CD14-positive monocyte (primary cell): Measurements from ENCODE around the gene RHOG. TPM values are rescaled to one million over a fixed set of nuclear protein-coding genes. Genes with fewer than 3 reads are reported as not detected.

ENCODE experiments used
- DNase-seq, 3 donors: peaks; one replicate each; pipeline ENCODE4 v3.0.0-alpha.2; 2011 to 2022
- H2AFZ ChIP-seq: 2 replicates; pipeline ENCODE4 v1.6.0; 2012; ENCODE audit warnings: mild to moderate bottlenecking, low read depth, low read length, inconsistent platforms; ENCODE audit not compliant: insufficient read depth, poor library complexity, severe bottlenecking
- H3K27ac ChIP-seq, 2 donors: 1 replicate in 1 of 2; 2 replicates in 1 of 2; pipeline ENCODE4 v1.5.1; 2012 to 2013; ENCODE audit warnings: low read length in 2 of 2, control low read depth in 1 of 2, inconsistent platforms in 1 of 2, low read depth in 1 of 2, mild to moderate bottlenecking in 1 of 2
- H3K27me3 ChIP-seq, 2 donors: one replicate each; pipeline versions ENCODE4 v1.6.0 to v1.6.1; 2011 to 2013; ENCODE audit warnings: low read length in 2 of 2; ENCODE audit not compliant: control insufficient read depth in 2 of 2, insufficient read depth in 2 of 2
- H3K36me3 ChIP-seq, 2 donors: replicated peaks in 1 of 2; 1 replicate in 1 of 2; 2 replicates in 1 of 2; pipeline versions ENCODE4 v1.5.1 to v1.6.1; 2012 to 2013; ENCODE audit warnings: low read length in 2 of 2, control low read depth in 1 of 2, inconsistent platforms in 1 of 2, mild to moderate bottlenecking in 1 of 2; ENCODE audit not compliant: insufficient read depth in 2 of 2, control insufficient read depth in 1 of 2
- H3K4me1 ChIP-seq, 2 donors: 1 replicate in 1 of 2; 2 replicates in 1 of 2; pipeline versions ENCODE4 v1.5.1 to v1.6.1; 2012 to 2013; ENCODE audit warnings: low read length in 2 of 2, control low read depth in 1 of 2, inconsistent platforms in 1 of 2, mild to moderate bottlenecking in 1 of 2, moderate library complexity in 1 of 2; ENCODE audit not compliant: insufficient read depth in 2 of 2, control insufficient read depth in 1 of 2
- H3K4me2 ChIP-seq: replicated peaks from 2 replicates; pipeline ENCODE3; 2012; ENCODE audit warnings: low read length, moderate library complexity, mild to moderate bottlenecking; ENCODE audit not compliant: poor library complexity, severe bottlenecking; ENCODE audit errors: extremely low read depth
- H3K4me3 ChIP-seq, 3 experiments: fragments of 200-600 bp in 1 of 3; sonication (generic) in 1 of 3; replicated peaks in 1 of 3; 1 replicate in 2 of 3; 2 replicates in 1 of 3; pipeline ENCODE4 v1.5.1; 2011 to 2013; ENCODE audit warnings: low read length in 3 of 3, mild to moderate bottlenecking in 3 of 3, control low read depth in 2 of 3, low read depth in 2 of 3, inconsistent platforms in 1 of 3, moderate library complexity in 1 of 3
- H3K79me2 ChIP-seq: 2 replicates; pipeline ENCODE4 v1.6.0; 2012; ENCODE audit warnings: mild to moderate bottlenecking, control low read depth, inconsistent platforms, low read length, moderate library complexity; ENCODE audit not compliant: insufficient read depth
- H3K9ac ChIP-seq: 2 replicates; pipeline ENCODE4 v1.6.0; 2017; ENCODE audit warnings: low read length, mild to moderate bottlenecking; ENCODE audit not compliant: insufficient read depth, poor library complexity, severe bottlenecking
- H3K9me3 ChIP-seq, 2 donors: replicated peaks in 1 of 2; 1 replicate in 1 of 2; 2 replicates in 1 of 2; pipeline versions ENCODE4 v1.5.1 to v1.6.1; 2012 to 2013; ENCODE audit warnings: low read length in 2 of 2, control low read depth in 1 of 2; ENCODE audit not compliant: control insufficient read depth in 1 of 2, insufficient read depth in 1 of 2
- H4K20me1 ChIP-seq: 2 replicates; pipeline ENCODE4 v1.6.0; 2012; ENCODE audit warnings: mild to moderate bottlenecking, low read length, control low read depth, moderate library complexity; ENCODE audit not compliant: insufficient read depth
- H3K27ac Mint-ChIP-seq, 7 donors: one replicate each; pipeline ENCODE4 v1.8.0; 2020; ENCODE audit warnings: mild to moderate bottlenecking in 7 of 7, mixed read lengths in 7 of 7, moderate library complexity in 6 of 7, inconsistent platforms in 2 of 7
- H3K27me3 Mint-ChIP-seq, 3 donors: one replicate each; pipeline ENCODE4 v1.8.0; 2021 to 2022; ENCODE audit warnings: low read depth in 3 of 3, mild to moderate bottlenecking in 3 of 3, mixed read lengths in 3 of 3, moderate library complexity in 3 of 3, inconsistent platforms in 1 of 3
- H3K36me3 Mint-ChIP-seq, 2 donors: one replicate each; pipeline ENCODE4 v1.8.0; 2020; ENCODE audit warnings: mixed read lengths in 2 of 2, inconsistent platforms in 1 of 2, mild to moderate bottlenecking in 1 of 2
- H3K4me1 Mint-ChIP-seq: one replicate; pipeline ENCODE4 v1.8.0; 2020; ENCODE audit warnings: mild to moderate bottlenecking, mixed read lengths
- H3K4me3 Mint-ChIP-seq, 2 donors: one replicate each; pipeline ENCODE4 v1.8.0; 2020; ENCODE audit warnings: mild to moderate bottlenecking in 2 of 2, mixed read lengths in 2 of 2, moderate library complexity in 1 of 2
- H3K9me3 Mint-ChIP-seq, 7 donors: one replicate each; pipeline ENCODE4 v1.8.0; 2020 to 2022; ENCODE audit warnings: mixed read lengths in 7 of 7, mild to moderate bottlenecking in 6 of 7, moderate library complexity in 6 of 7, inconsistent platforms in 2 of 7
- CTCF ChIP-seq: fragments of 200-600 bp; IDR thresholded peaks from one replicate; pipeline ENCODE4 v1.8.0; 2022; ENCODE audit warnings: antibody characterized with exemption, mild to moderate bottlenecking
- WGBS: methylation state at CpG from one replicate; pipeline ENCODE4 v1.1.5; 2013; ENCODE audit warnings: missing lambda C conversion rate; ENCODE audit not compliant: insufficient coverage; 5-methylcytosine and 5-hydroxymethylcytosine counted together
- intact Hi-C, 2 donors: fragments of 100-400 bp; cut with micrococcal nuclease; formaldehyde crosslinking; loops; one replicate each; pipeline versions ENCODE4 v1.15.0 to v1.15.1; 2023
- polyA plus RNA-seq, 3 donors: library from polyadenylated mRNA; depleted of rRNA in 1 of 3; unstranded in 2 of 3; stranded (reverse) in 1 of 3; fragments of 300-500 nt in 2 of 3; fragments of >200 nt in 1 of 3; fragmentation: Illumina TruSeq in 2 of 3; gene quantifications; 1 replicate in 2 of 3; 2 replicates in 1 of 3; pipeline ENCODE4 v1.2.3, GENCODE V29; 2012 to 2021

The RHOG gene
- polyA plus RNA-seq, 3 donors, result 315 to 505 (median 458) TPM

- Histone ChIP-seq H3K79me2 (peaks cover 69% of the 10 kb centered on the region), H4K20me1 (peaks cover 54% of the 10 kb centered on the region), H3K9me3 (no peaks in the 10 kb centered on the region), H3K4me1 (peaks cover 44 to 53% of the 10 kb centered on the region in 2 donors), H3K4me2 (peak overlapping the region; percentile 96), H2AFZ (no peak overlapping the region), H3K9ac (peak overlapping the region; percentile 96), H3K4me3 (peak overlapping the region; percentile 96 to 100 (median 99)), H3K36me3 (no peaks in the 10 kb centered on the region), H3K27ac (peak overlapping the region; percentile 87 to 97), H3K27me3 (no peaks in the 10 kb centered on the region)
- intact Hi-C loops, result no loop called here
- H3K27ac Mint-ChIP-seq, result peak overlapping the region; percentile 92 to 98 (median 96)
- peaks cover 15 to 20% of the 10 kb centered on the region in 2 donors for H3K36me3 Mint-ChIP-seq
- peak in 1 of 3 donors; percentile 19 for DNase-seq
- H3K27me3 Mint-ChIP-seq, result peaks cover 0 to 2% (median 0%) of the 10 kb centered on the region in 3 donors
- 0% methylated on average over 35 of the region's 46 CpGs for WGBS
- H3K4me1 Mint-ChIP-seq, result peaks cover 53% of the 10 kb centered on the region
- peak overlapping the region; percentile 96 to 98 for H3K4me3 Mint-ChIP-seq
- no peak for TF ChIP-seq CTCF
- H3K9me3 Mint-ChIP-seq, result peaks cover 0 to 2% (median 0%) of the 10 kb centered on the region in 7 donors
Observed at GRCh38 chr11:3840004-3840869, 522 bp downstream of the RHOG start.

- H3K4me3 ChIP-seq, result peak overlapping the region; percentile 96 to 100 (median 99)
- intact Hi-C loops, result loop anchor here in 1 of 2 donors (2.0 to 5.0 kb wide), 2 partner anchors 16 to 41 kb away; partner anchors contain the start of genes NUP98 and STIM1
- no peaks in the 10 kb centered on the region for H3K9me3 ChIP-seq
- peaks cover 2 to 5% of the 10 kb centered on the region in 2 donors for H3K36me3 ChIP-seq
- peaks cover 0 to 2% (median 0%) of the 10 kb centered on the region in 3 donors for H3K27me3 Mint-ChIP-seq
- peak overlapping the region; percentile 96 to 98 for H3K4me3 Mint-ChIP-seq
- no peaks in the 10 kb centered on the region for H3K27me3 ChIP-seq
- H3K27ac Mint-ChIP-seq, result peak overlapping the region; percentile 92 to 98 (median 96)
- H3K4me2 ChIP-seq, result peak overlapping the region; percentile 96
- peaks cover 86% of the 10 kb centered on the region for H3K79me2 ChIP-seq
- H3K9me3 Mint-ChIP-seq, result peaks cover 0 to 2% (median 0%) of the 10 kb centered on the region in 7 donors
- H4K20me1 ChIP-seq, result peaks cover 71% of the 10 kb centered on the region
- peaks cover 30 to 35% of the 10 kb centered on the region in 2 donors for H3K36me3 Mint-ChIP-seq
- TF ChIP-seq CTCF, result no peak
- peak overlapping the region; percentile 96 for H3K9ac ChIP-seq
- H2AFZ ChIP-seq, result no peak overlapping the region
- peaks cover 69% of the 10 kb centered on the region for H3K4me1 Mint-ChIP-seq
- H3K27ac ChIP-seq, result peak overlapping the region; percentile 87 to 97
- WGBS, result no CpG with 5 or more reads among the region's 2 CpGs
- H3K4me1 ChIP-seq, result peaks cover 61 to 70% of the 10 kb centered on the region in 2 donors
- peak; percentile 48 to 75 (median 70) for DNase-seq
Observed at GRCh38 chr11:3838504-3838903, 2.3 kb downstream of the RHOG start.
